Peyer's patch (tissue), 4 donors: Measurements from ENCODE around the gene NUP188. TPM values are rescaled to one million over a fixed set of nuclear protein-coding genes. Genes with fewer than 3 reads are reported as not detected.
A peak's percentile ranks its signal among the peaks of the same experiment; 100 is the strongest.

Experiments
- DNase-seq, 3 donors: peaks; one replicate each; pipeline ENCODE4 v3.0.0-alpha.2; 2017 to 2019
- H3K27ac ChIP-seq, 4 donors: fragments of 200-600 bp; sonication (generic); one replicate each; pipeline ENCODE4 v1.5.1; 2016 to 2019
- H3K27me3 ChIP-seq, 2 donors: fragments of 200-600 bp; sonication (generic); one replicate each; pipeline ENCODE4 v1.5.1; 2019
- H3K36me3 ChIP-seq, 3 donors: fragments of 200-600 bp; sonication (generic); one replicate each; pipeline ENCODE4 v1.5.1; 2016 to 2019
- H3K4me1 ChIP-seq, 4 donors: fragments of 200-600 bp; sonication (generic); one replicate each; pipeline ENCODE4 v1.5.1; 2016 to 2019
- H3K4me3 ChIP-seq, 4 donors: fragments of 200-600 bp; sonication (generic); 1 replicate in 3 of 4; 2 replicates in 1 of 4; pipeline ENCODE4 v1.5.1; 2016 to 2019; ENCODE audit warnings: mild to moderate bottlenecking in 1 of 4
- H3K9me3 ChIP-seq, 4 donors: fragments of 200-600 bp; sonication (generic); one replicate each; pipeline ENCODE4 v1.5.1; 2016 to 2019; ENCODE audit warnings: mild to moderate bottlenecking in 1 of 4
- CTCF ChIP-seq, 6 experiments: fragments of 450-650 bp in 4 of 6; fragments of 200-600 bp in 2 of 6; sonication (generic) in 1 of 6; IDR thresholded peaks; one replicate each; pipeline ENCODE4 v1.5.1; 2017 to 2019; ENCODE audit warnings: antibody characterized with exemption in 6 of 6, mild to moderate bottlenecking in 3 of 6, moderate library complexity in 1 of 6
- POLR2A ChIP-seq, 2 donors: fragments of 450-650 bp; IDR thresholded peaks; one replicate each; pipeline ENCODE4 v1.5.1; 2017; ENCODE audit warnings: antibody characterized with exemption in 2 of 2, mild to moderate bottlenecking in 2 of 2, moderate library complexity in 2 of 2
- total RNA-seq, 4 donors: library from RNA; depleted of rRNA; stranded (reverse); fragments of >200 nt; gene quantifications; one replicate each; pipeline ENCODE4 v1.1.0, GENCODE V29; 2016

Gene NUP188
- total RNA-seq, 4 donors from 2014 or later: 28.2 to 101 (median 47.9) TPM

DNA sequence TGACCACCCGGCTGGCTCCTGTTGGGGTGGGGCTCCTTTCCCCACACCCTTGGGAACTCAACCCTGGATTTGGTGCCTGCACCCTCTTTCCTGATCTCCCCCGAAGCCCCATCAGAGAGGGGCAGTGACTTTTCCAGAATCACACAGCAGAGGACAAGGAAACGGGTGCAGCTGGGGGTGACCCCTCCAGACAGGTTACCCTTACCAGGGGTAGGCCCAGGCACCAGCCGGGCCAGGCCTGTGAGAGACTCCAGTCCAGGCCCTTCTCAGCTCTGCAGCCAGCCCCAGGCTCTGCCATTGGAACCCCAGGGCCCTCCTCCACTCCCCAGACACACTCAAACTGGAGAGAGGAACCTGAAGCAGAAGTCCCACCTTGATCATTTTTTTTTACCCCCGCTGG, 45.7 kb upstream of the NUP188 start:
- no peak for DNase-seq
- peak overlapping the region; percentile 79 to 89 (median 84) for H3K27ac ChIP-seq
- no peaks in the 10 kb centered on the region for H3K9me3 ChIP-seq
- no peak overlapping the region for H3K4me3 ChIP-seq
- H3K27me3 ChIP-seq: no peaks in the 10 kb centered on the region
- no peak for TF ChIP-seq CTCF (IDR thresholded peaks at IDR 0.05)
- TF ChIP-seq POLR2A (IDR thresholded peaks at IDR 0.05): no peak
- peaks cover 0 to 11% (median 0%) of the 10 kb centered on the region in 3 donors for H3K36me3 ChIP-seq
- peaks cover 4 to 29% (median 15%) of the 10 kb centered on the region in 4 donors for H3K4me1 ChIP-seq

DNA sequence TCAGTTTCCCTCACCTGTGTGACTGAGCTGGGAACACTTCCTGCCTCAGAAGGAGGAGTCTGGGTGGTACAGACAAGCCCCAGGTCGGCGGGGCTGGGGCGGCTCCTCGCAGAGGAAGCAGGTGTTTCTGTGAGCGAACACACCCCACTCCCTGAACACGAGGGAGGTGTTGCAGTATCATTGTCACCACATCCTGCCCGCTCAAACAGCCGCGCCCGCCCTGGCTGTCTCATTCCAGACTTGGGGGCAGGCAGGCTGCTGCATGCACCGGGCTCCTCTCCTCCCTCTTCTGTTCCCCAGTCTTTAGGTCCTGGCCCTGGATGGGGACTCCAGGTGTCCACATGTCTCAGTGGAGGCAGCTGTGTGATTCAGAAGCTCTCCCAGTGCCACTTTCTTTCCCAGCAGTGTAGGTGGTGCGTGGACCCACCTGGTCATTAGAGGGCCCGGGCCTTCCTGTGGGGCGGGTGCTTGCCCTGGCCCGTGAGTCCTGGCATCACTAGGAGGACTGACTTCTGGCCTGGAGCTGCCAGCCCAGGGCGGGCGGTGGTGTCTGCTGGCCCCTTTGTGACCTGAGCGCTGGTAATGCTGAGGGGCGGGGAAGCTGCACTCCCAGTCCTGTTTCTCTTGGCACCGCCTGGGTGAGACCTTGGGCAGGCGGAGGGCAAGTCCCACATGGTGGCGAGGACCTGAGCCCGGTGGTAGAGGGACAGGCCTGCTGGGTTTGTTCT, 45.0 kb upstream of the NUP188 start:
- Histone ChIP-seq H3K4me1 (peaks cover 4 to 29% (median 15%) of the 10 kb centered on the region in 4 donors), H3K9me3 (no peaks in the 10 kb centered on the region), H3K27me3 (no peaks in the 10 kb centered on the region), H3K27ac (peak overlapping the region; percentile 79 to 89 (median 84)), H3K36me3 (peaks cover 0 to 13% (median 0%) of the 10 kb centered on the region in 3 donors), H3K4me3 (peak overlapping the region in 1 of 4 donors; percentile 13)
- peak; percentile 80 to 96 (median 95) for DNase-seq
- TF ChIP-seq POLR2A (IDR thresholded peaks at IDR 0.05) (peak; percentile 31 to 52), CTCF (IDR thresholded peaks at IDR 0.05) (no peak)

GRCh38 chr9:128903079-128903461, 44.4 kb upstream of the NUP188 start:
- Histone ChIP-seq H3K27ac (peak overlapping the region; percentile 79 to 89 (median 84)), H3K27me3 (no peaks in the 10 kb centered on the region), H3K9me3 (no peaks in the 10 kb centered on the region), H3K36me3 (peaks cover 0 to 18% (median 0%) of the 10 kb centered on the region in 3 donors), H3K4me3 (no peak overlapping the region), H3K4me1 (peaks cover 4 to 29% (median 15%) of the 10 kb centered on the region in 4 donors)
- no peak for TF ChIP-seq POLR2A (IDR thresholded peaks at IDR 0.05)
- DNase-seq: no peak

GRCh38 chr9:128903871-128904620, 43.5 kb upstream of the NUP188 start:
- peaks cover 0 to 26% (median 0%) of the 10 kb centered on the region in 3 donors for H3K36me3 ChIP-seq
- no peaks in the 10 kb centered on the region for H3K27me3 ChIP-seq
- H3K9me3 ChIP-seq: no peaks in the 10 kb centered on the region
- no peak overlapping the region for H3K4me3 ChIP-seq
- H3K4me1 ChIP-seq: peaks cover 4 to 29% (median 15%) of the 10 kb centered on the region in 4 donors
- DNase-seq: no peak
- H3K27ac ChIP-seq: peak overlapping the region in 2 of 4 donors; percentile 81 to 89
- no peak for TF ChIP-seq POLR2A (IDR thresholded peaks at IDR 0.05)
- TF ChIP-seq CTCF (IDR thresholded peaks at IDR 0.05): no peak

- no peaks in the 10 kb centered on the region for H3K9me3 ChIP-seq
- H3K27ac ChIP-seq: no peak overlapping the region
- H3K4me1 ChIP-seq: peaks cover 4 to 19% (median 14%) of the 10 kb centered on the region in 4 donors
- no peaks in the 10 kb centered on the region for H3K27me3 ChIP-seq
- H3K36me3 ChIP-seq: peaks cover 0 to 39% (median 0%) of the 10 kb centered on the region in 3 donors
- no peak overlapping the region for H3K4me3 ChIP-seq
- DNase-seq: no peak
- TF ChIP-seq POLR2A (IDR thresholded peaks at IDR 0.05) (no peak), CTCF (IDR thresholded peaks at IDR 0.05) (no peak)
Observed at GRCh38 chr9:128905964-128906363, 41.5 kb upstream of the NUP188 start.

GRCh38 chr9:128906741-128907140, 40.8 kb upstream of the NUP188 start:
- Histone ChIP-seq H3K36me3 (peaks cover 0 to 39% (median 0%) of the 10 kb centered on the region in 3 donors), H3K4me1 (peaks cover 4 to 23% (median 12%) of the 10 kb centered on the region in 4 donors)

More at GRCh38 chr9:128906741-128907140, 40.8 kb upstream of the NUP188 start:
- no peak for DNase-seq
- no peaks in the 10 kb centered on the region for H3K9me3 ChIP-seq
- TF ChIP-seq CTCF (IDR thresholded peaks at IDR 0.05) (no peak), POLR2A (IDR thresholded peaks at IDR 0.05) (no peak)
- no peak overlapping the region for H3K27ac ChIP-seq
- no peaks in the 10 kb centered on the region for H3K27me3 ChIP-seq
- no peak overlapping the region for H3K4me3 ChIP-seq
